Activated CD4-positive, alpha-beta T cell treated with anti-CD3 and anti-CD28 coated beads, Interleukin-2, Interleukin-6, amounts not matched to agents 100 ng/mL and 50 ng/mL, durations not matched to agents 16 hours and 8 hours (primary cell): ENCODE measurements around the gene FLT3.
"Not testable (repeated sequence)": the region's sequence is repeated elsewhere in the genome, so short reads cannot be mapped to it uniquely, and the experiment has no call there.

Experiments
- DNase-seq: peaks from one replicate; pipeline ENCODE4 v3.0.0-alpha.2; 2020

Gene FLT3

DNA sequence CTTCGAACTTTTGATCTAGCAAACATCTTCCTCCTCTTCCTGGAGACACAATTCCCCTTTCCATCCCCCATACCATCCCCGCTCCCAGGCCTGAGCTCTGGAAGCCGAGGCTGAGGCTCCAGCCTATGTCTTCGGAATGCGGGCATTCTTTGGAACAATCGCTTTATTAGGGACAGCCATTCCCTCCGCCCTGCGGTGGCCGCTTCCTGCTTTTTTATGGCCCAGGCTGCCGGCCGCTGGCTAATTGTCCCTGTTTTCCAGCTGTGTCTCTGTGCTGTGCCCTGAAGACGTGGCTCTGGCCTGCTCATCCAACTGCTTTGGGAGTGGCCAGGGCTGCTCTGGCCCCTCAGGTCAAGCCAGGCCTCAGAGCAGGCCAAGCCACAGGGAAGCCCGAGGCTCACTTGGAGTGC, 129.1 kb downstream of the FLT3 start:
- DNase-seq, result no peak

DNA sequence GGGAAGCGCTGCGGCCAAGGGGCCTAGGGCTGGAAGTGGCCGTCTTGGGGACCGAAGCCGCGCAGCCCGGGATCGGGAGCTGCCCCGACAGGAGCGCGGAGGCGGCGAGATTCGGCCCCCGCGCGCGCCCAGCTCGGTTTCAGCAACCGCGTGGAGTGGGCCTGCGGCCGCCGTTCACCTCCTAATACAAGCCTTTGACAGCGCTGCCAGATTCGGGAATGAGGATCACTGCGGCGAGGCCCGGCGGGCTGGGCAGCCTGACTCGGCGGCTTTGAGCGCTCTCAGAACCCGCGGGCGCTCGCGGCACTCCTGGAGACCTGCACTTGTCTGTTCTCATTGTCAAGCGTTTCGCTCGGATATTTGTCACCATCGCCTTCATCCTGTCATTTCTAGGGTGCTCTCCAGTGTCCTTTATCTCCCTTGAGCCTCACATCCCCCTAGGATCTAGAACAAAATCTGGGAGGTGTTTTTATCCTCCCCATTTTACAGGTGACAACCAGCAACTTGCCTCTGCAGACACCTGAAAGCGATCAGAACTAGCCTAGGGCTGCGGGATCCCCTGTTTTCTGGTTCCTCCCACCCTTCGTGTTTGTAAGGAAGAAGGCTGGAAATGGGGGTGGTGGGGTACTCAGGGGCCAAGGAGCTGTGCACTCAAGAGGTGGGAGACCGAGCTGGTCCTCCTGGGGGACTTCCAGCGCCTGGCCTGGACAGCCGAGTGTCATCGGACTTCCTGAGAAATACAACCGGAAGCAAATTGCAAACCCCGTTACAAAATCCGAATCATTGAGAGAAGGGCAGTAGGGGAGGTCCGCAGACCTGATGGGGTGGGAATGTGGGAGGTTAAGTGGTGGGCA, 129.8 kb downstream of the FLT3 start:
- no peak for DNase-seq

DNA sequence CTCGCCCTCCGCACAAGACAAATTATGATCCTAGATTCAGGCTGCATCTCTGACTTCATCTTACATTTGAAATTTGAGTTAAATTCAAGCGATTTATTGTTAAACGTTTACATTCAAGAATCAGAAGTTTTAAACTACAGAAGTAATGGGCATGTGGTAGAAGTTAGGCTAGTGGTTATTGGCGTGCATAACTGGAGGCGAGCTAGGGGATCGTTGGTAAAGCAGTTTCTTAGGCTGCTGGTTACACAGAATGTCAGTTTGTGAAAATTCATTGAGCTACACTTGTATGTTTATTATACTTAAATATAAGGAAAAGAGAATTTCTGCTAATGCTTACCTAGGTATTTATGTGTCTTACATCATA, 130.5 kb downstream of the FLT3 start:
- no peak for DNase-seq

DNA sequence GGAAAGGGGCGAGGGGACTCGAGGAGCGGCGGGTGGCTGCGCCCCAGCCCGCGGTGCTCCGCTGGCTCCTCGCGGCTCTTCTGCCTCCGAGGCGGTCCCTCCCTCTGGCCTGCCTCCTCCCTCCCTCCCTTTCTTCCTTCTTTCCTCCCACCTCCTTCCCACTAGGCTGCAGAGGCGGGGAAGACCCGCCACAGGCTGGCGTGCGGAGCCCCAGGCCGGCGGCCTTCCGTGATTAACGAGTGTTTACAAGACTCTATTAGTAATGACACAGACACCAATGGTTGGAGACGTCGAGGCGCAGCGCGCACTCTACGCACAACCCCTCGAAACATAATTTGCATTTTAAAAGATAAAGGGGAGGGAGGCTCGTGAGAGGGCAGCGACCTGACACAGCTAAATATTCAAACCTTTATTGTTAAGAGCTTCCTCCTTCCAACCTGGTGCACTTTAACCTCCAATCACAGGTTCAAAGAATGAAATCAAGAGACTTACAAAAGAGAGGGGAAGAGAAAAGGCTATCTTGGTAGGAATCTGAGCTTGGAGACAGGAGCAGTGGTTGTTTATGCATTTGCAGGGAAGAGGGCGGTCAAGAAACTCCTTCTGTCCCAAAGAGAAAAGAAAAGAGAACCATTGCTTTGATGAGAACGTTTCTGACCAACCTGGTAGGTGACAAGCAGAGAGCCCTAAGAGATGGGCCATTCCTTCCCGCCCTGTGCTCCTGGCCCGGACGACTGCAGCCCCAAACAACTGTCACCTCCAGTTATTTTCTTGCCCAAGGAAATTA, 131.1 kb downstream of the FLT3 start, which contains the start of gene CDX2:
Gene CDX2 (minus strand): TSS at position 234 of the 784 bp plus-strand sequence. CDS start 309 bp downstream, outside the sequence.
- no peak for DNase-seq

DNA sequence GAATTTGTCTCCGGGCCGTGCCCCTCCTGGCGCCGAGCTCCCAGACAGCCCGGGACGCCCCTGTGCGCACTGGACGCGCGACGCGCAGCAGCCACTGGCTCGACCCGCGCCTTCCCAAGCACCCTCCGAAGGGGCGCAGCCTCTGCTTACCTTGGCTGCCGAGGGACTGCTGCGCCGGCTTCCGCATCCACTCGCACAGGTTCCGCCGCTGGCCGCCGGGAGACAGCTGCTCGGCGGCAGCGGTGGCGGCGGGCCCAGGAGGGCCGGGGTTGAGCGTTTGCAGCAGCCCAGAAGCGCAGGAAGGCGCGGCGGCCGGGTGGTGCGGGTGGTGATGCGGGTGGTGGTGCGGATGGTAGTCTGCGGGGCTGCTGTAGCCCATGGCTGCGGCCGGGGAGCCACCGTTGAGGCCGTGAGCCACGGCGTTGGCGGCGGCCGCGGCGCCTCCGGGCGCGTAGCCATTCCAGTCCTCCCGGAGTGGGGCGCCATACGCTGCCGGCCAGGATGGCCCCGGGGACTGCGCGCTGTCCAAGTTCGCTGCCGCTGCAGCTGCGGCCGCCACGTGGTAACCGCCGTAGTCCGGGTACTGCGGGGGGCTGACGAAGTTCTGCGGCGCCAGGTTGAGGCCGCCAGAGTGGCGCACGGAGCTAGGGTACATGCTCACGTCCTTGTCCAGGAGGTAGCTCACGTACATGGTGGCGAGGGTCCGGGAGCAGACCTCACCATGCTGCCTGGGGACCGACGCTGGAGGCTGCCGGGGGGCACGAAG, 131.9 kb downstream of the FLT3 start:
- DNase-seq, result no peak

DNA sequence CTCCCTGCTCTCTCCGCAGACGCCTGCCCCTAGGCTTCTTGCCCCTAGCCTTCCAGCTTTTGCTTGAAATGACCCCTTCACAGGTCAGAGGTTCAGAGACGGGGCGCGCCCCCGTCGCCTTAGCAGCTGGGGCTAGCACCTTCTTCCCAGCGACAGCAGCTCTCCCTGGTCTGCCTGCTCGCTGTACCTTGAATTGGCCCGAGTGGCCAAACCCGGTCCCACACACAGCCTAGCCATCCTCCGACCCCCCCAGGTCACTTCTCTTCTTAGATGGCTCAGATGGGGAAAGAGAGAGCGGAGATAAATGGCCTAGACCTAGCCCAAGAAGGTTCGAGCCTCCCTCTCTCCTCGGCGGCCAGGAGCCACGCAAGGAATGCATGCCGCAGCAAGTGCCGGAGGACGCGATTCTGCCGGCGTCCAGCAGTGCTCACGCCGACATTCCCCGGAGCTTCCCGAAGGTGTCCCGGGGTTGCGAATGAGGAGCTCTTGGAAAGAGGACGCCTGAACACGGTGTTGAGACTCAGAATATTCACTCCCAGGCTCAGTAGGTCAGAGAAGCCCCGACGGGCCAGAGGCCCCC, 132.6 kb downstream of the FLT3 start:
- DNase-seq, result no peak

DNA sequence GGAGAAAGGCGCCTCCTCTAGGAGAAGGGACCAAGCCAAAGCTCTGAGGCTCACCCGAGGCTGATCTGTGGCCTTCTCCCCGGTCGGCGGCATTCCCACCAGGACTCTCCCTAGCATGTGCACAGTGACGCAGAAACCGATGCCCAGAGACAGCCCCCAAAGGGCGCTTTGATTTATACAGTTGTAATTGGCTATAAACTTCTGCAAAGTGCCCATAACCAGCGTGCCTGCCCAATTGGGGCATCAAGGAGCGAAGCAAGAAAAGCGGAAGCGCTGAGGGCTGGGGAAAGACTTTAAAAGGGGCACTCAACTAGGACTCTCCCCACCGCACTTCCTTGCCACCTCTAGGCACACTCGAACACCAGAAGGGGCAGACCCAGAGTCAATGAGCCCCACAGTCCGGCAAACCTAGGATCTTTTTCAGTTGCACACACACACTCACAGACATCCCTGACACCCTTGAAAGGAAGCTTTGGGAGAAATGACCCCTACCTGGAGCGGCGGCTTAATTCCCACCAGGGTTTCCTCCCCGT, 133.1 kb downstream of the FLT3 start:
- no peak for DNase-seq

DNA sequence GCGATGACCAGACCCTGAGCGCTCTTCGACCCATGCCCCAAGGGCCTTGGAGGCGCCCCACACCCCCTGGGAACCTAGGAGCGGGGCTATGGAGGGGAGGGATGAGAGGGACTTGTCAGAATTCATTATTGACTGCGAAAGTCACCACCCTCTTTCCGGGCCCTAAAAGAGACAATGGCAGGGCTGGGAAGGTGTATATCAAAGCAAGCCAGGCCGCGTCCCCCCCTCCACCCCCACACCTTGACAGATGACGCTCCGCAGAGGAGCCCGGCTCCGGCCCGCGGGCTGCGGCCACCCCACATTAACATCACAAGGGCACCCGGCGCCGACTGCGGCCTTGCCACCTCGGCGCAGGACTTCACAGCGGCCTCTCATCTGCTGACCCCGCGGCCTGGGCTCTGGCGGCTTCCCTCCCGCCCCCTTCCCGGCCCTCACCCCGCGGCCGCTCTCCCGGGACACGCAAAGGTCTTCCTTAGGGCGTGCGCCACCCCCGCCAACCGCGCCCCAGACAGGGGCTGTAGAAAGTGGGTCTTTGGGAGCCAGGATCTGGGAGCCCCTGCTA, 133.7 kb downstream of the FLT3 start:
- no peak for DNase-seq

DNA sequence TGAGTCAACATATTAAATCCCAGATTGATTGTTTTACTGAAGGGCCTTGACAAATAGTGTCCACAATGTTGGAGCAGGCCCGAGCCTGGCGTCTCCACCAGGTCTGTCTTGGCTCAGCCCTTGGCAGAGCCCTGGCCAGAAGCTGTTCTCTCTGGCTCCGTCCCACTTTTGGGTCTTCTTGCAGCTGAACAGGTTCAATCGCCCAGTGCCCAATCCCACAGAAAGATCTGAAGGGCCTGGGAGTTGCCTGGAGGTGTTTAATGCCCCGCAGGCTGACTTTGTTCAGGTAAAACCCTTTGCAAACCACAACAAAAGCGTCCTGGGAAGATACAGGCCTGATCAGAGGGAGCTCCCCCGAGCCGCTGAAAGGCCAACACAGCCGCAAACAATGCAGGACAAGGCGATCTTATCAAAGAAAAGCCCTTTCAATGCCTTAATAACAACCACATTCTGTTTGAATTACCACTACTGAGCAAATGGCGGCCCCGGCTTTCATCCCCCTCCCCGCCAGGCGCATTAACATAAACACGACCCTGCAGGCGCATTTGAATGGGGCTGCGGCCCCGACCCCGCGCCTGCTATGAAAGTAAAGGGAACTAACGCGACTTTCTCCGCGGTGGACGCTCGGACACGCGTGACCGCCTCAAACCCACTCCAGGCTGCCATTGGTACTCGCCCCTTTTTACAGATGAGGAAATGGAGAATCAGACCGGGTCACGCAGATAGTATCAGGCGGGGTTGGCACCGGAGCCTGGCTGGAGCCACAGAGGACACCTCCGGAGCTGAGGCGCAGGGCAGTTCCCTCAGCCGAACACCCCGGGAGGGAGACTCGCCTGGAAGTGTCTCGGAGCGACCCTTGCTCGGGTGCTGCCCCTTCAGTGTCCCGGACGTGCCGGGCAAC, 134.4 kb downstream of the FLT3 start:
- DNase-seq, result no peak

DNA sequence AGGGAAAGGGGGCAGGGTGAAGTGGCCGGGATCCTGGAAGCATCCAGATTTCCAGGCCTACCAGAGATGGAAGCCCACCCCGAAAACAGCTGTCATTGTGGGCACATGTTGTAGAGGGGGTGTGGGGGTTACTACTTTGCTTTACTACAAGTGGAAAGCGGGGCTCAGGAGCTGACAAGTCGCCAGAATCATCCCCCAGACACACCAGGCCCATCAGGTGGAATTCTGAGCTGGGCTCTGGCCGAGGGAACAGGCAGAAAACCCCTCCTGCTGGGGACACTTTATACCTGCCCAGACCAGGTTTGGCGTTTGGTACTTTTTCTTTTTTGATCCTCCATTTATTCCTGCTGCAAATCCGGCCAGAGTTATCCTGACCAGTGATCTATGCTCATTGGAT, 135.0 kb downstream of the FLT3 start:
- DNase-seq, result no peak

DNA sequence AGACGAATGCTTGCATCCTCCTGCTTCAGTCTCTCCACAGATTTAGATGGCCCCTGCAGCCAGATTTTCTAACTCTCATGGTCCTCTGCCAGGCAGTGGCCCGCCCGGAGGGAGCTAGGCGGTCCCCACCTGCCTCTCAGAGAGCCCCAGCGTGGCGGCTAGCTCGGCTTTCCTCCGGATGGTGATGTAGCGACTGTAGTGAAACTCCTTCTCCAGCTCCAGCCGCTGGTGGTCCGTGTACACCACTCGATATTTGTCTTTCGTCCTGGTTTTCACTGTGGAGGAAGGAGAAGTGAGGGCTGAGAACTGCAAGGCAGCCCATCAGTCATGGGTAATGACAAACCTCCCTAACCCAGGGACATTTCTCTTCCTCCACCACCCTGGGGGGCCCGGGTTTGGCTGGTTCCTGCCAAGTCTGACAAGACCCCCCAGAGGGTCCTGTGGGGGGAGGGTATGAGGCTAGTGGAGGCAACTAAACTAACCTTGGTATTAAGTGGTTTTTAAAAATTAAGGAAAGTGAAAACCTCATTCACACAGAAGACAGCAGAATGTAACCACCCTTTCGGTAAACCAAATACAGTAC, 135.5 kb downstream of the FLT3 start:
- DNase-seq, result no peak

DNA sequence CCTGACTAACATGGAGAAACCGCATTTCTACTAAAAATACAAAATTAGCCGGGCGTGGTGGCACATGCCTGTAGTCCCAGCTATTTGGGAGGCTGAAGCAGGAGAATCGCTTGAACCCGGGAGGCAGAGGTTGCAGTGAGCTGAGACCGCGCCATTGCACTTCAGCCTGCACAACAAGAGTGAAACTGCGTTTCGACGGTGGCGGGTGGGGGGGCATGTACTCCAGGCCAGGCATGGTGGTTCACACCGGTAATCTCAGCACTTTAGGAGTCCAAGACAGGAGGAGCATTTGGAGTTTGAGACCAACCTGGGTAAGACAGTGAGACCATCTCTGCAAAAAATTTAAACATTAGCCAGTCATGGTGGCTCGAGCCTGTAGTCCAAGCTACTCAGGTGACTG, 136.2 kb downstream of the FLT3 start:
- not testable (repeated sequence) for DNase-seq

DNA sequence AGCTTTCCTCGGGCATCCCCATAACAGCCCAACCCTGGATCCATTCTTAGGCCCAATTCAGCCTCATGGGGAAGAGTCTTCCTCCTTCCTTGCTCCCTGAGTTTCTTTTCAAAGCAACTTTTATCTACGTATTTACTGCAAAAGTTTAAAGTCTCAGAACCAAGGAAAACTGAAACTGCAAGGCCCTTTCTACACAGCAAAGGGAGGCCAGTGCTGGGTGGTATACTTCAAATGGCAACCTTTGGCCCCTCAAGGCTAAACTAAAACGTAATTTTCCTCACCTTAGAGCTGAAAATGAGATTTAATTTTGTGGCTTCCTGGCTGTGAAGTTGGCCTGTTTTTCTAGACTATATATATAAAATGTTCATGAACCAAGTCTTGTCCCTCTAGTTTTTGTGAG, 136.9 kb downstream of the FLT3 start:
- DNase-seq, result no peak

DNA sequence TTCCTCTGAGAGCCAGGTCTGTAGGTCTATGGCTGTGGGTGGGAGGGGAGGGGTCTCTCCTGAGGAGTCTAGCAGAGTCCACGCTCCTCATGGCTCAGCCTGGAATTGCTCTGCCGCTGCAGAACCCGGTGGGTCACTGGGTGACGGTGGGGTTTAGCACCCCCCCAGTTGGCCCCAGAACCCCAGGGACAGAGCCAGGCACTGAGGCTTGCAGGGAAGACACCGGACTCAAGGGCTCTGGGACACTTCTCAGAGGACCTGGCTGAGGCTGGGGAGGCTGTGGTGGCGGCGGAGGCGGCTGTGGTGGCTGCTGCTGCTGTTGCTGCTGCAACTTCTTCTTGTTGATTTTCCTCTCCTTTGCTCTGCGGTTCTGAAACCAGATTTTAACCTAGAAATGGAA, 137.4 kb downstream of the FLT3 start:
- no peak for DNase-seq

DNA sequence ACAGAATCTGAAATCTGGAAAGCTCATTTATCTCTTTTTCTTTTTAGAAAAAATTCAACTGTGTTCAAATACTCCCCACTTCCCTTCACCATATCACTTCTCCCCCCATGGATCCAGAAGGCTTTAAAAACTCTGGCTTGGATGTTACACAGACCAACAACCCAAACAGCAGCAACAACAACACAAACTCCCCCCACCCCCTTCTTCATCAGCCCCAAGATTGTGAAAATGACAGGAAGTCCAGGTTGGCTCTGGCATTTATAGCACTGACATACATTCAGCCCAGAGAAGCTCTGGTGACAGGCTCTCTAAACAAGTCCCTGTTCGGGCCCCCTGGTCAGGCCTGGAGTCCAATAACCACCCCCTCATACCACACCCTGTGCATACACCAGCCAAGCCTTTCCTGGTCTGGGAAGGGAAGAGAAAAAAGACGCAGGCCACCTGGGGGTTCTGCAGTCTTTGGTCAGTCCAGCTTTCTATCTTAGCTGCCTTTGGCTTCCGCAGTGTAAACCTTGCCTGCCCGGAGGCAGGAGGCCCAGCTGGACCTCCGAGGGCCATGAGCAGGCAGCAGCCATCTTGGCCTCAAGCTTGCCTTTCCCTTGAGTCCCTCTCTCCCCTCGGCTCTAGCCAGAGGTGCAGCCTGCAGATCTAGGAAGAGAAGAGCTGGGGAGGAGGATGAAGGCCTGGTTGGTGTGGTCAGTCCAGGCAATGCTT, 138.1 kb downstream of the FLT3 start:
- no peak for DNase-seq

DNA sequence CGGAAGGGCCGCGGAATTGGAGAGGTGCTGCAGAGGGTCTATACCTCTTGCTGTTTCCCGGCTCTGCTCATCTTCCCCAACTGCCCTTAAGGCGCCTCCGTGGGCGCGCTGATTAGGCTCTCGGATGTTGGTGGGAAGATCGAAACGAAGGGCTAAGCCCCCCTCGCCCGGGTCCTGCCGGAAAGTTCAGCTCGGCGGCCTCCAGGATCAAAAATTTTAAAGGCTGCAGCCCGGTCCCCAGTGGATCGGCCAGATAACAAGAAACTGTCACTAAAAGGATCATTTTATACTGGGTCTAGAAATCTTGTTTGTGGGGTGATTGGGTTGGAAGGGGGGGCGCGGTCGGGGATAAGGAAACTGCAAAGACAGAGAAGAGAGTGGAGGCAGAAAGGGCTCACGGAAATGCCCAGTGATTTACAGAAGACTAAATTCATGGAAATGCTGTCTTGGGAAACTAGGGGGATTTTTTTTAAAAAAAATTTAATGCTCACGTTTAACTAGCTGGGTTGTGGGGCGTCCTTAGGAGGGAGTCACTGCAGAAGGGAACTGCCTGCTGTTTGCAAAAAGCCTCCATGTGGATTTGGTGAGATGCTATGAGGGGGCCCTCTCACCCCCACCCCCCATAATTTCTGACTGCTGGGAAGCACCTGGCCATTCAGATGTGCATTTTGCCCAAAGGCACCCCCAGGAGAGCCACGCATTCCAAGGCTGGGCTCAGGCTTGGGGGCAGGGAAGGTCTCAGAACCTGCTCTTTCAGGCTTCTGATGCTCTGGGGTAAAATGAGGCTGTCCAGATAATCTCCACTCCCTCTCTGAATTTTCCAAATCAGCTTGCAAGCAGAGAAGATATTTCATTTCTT, 138.9 kb downstream of the FLT3 start:
- no peak for DNase-seq

DNA sequence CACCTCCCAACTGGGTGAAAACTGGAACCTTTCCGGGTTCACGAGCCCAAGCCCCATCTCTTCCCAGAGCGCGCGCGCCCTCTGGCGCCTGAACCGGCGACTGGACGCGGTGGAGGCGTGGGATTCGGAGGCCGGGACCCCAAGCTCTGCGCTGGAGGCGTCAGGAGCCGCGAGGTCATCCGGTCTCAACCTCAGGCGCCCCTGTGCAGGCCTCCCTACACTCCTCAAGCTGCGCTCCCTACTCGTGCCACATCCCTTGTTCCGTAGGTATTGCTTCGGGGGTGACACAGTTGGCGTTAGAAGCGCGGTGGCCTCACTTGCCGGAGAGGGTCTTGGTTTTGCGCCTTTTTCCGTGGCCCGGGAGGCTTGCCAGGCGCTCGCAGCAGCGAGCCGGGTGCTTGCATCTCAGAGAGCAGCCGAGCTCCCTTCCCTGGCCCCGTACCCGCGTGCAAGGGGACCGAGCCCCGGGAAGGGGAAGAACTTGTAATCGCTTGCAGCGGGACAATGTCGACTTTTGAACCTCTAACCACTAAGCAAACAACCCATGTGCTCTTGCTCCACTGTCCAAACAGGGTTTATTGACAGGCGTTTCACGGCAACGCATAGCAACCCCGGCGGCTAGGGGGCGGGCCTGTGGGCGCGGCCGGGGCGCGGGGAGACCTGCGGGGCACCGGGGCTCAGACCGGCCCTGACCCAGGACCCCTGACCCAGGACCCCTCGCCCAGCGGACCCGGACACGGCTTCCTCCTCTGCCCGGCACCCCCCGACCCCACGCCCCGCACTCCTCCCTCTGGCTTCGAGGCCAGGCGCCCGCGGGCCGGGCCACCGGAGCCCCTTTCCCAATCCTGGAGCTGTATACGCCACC, 139.8 kb downstream of the FLT3 start:
- peak; percentile 50 for DNase-seq

DNA sequence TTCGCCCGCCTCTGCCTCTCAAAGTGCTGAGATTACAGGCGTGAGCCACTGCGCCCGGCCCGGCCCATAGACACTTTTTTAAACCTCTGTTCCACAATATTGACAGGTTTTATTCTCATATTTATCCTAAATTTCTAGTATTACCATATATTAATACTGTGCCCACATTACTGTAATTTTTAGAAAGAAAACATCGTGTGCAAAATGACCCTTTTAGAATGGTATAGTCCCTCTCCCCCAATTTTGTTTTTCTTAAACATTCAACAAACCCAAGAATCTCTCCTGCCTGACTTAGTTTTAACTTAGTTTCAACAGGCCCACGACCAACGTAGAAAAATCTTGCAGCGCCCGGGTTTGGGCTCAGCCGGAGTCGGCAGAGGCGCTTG, 140.4 kb downstream of the FLT3 start:
- no peak for DNase-seq
